GM18526 (cell line): ENCODE results near the gene FZD7.

Experiments used
- POLR2A ChIP-seq: IDR thresholded peaks from 3 replicates; pipeline ENCODE4 v1.6.1; 2011; ENCODE audit not compliant: insufficient read length; ENCODE audit errors: extremely low read depth

Gene FZD7

DNA sequence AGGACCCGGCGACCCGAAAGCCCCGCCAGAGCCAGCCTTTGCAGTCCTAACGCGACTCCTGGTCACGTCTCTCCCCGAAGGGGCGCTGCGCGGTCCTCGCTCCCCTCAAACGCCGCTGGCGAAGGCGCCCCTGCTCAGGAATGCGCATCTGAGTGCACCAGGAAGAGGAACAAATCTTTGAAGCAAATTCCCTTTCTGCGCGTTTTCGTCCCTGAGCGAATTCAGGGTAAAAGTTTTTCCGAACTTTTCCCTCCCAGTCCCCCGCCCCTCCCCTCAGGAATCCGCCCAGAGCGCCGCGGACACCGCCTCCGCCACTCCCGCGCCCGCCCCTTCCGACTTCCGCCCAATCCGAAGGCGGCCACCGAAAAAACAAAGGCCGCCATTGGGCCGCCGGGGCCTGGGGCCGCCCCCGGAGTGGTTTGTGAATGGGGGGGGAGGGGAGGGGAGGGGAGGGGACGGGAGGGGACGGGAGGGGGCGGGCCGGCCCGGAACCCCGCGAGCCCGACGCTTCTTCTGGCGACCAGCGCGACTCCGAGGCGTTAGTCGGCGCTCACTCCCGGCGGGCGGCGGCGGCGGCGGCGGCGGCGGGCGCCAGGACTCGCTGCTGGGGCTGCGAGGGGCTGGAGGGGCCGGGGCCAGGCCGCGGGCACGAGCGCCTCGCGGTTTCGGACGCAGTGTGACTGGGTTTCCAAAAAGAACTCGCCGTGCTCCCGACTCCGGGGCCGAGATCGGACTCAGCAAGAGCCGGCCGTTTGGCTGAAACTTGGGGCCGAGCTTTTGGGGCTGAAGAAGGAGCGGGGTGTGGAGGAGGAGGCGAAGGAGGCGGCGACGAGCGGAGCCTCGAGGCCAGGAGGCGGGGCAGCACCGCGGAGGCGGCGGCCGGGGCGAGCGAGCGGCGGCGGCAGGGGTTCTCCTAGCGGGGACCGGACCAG, at the start of gene FZD7:
TSS of gene FZD7 (plus strand) at position 539 of the 932 bp plus-strand sequence. CDS start 793 bp downstream, outside the sequence.
- TF ChIP-seq POLR2A: peak; percentile 22

DNA sequence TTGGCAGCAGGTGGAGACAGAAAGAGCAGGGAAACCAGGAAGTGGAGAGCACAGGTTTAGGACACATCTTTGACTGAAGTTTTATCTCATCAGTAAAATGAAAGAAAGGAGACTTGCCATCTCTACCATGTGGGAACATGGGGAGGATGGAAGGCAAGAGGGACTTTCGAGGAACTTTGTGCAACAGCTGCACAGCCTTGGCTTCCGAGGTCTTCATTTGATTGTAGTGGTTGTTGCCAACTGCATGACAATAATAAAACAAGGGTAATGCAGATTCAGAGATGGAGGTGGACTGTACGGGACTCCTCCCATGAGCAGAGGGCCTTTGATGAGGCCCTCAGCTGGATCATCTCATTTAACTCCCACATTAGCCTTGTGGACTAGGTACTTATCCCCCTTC, 49.3 kb upstream of the FZD7 start:
- TF ChIP-seq POLR2A: no peak

DNA sequence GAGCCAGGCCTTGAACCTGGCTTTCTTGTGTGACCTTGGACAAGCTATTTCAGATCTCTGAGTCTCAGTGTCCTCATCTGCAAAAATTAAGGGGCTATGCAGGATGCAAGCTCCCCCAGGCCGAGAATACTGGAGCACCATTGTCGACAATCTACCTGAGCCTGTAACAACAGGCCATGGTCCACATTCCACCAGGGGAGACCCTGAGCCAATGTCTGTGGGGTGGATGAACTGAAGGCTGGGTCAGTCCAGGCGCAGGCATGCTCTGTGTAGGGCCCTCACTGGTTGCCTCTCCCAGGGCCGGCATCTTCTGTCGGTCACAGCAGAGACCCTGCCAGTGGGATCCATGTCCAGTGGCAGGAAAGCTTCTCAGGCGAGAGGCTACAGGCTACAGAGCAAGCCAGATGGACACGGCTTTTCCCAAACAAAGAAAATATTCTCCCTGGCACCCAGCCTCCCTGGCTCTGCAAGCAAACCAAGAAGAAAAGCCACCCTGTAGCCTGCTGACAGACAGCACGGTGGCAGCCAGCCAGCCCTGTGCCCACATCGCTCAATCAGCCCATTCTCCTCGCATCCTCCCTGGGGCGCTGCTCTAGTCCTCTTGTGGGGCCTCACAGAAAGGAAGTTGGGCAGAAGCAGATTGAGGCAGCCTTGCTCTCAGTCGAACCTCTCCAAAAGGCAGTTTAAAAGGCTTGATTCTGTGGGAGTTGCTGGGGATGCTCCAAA, 48.7 kb upstream of the FZD7 start:
- no peak for TF ChIP-seq POLR2A

DNA sequence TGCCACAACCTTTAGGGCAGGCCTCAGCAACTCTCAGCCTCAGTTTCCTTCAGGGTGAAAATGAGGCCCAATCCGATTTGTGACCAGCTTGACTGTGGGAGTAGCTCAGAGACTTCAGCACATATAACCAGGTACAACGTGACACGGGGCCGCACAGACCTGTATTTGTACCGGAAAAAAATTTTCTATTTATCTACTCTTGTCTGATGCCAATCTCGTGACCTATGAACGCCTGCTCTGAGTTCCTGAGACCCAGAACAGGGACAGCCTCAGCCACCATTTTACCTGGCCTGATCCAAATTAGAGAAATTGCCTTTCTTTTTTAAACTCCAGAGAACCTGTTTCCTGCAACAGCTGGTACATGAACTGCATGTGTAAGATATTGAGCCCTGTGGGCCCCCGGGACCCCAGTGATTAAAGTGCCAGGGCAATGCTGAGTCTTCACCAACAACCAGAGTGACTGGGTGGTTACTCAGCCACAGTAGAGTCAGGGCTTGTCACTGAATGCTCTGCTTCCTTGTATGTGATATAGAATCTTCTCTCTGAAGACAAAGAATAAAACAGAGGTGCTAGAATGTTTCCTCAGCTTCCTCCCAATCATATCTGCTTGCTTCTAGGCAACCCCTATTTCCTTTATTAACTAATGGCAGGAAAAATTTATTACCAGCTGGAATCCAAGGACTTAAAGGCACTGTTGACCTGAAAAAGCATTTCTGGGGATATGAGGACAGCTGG, 47.8 kb upstream of the FZD7 start:
- no peak for TF ChIP-seq POLR2A

DNA sequence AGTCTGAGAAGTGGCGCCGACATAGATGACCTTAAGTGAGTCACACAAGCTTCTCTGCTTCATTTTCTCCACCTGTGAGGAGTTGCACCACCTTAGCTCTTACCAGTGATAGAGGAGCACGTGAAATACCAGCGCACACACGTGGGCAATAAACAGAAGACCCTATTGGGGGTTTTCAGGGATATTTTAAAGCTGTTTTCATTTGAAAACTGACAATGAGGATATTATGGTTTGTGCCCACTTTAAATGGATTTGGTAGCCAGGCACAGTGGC, 47.3 kb upstream of the FZD7 start:
- no peak for TF ChIP-seq POLR2A

DNA sequence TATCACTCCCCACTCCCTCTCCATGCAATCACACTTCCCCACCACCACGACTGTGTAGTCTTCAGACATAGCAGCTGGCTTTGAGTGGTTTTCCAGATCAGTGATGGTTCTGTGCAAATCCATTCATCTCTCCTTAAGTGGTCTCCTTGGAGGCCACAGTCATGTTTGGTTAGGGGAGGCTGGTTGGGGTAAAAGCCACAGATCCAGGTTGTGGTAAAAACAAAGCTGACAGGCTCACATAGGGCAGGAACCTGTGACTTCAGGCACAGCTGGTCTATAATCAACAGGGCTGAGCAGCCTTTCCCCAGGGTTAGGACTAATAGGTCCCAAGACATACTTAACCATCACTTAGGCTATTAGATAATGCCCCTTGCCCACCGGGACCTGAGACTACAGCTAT, 46.2 kb upstream of the FZD7 start:
- TF ChIP-seq POLR2A: no peak

DNA sequence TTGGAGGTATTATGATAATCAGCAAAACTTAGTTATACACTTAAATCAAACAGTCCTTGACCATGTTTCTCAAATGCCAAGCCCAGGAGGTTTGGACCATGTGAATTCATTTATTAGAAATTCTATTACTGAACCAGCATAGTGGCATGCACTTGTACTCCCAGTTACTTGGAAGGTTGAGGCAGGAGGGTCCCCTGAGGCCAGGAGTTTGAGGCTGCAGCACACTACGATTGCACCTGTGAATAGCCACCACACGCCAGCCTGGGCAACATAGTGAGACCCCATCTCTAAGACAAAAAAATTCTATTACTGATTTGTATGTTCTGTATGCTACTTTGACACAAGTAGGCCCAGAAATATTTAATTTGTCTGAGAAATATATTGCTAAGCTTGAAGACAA, 43.6 kb upstream of the FZD7 start:
- TF ChIP-seq POLR2A: no peak

DNA sequence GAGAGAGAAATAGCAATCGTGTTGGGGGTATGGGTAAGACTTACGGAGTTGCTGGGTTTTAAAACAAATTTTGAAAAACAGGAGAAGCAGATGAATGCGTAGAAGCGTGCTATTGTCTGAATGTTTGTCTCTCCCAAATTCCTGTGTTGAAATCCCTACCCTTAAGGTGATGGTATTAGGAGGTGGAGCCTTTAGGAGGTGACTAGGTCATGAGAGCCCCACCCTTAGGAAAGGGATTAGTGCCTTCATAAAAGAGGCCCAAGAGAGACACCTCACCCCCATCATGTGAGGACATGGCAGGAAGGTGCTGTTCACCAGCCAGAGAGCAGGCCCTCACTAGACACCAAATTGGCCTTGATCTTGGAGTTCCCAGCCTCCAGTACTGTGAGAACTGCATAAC, 40.7 kb upstream of the FZD7 start:
- TF ChIP-seq POLR2A: no peak

DNA sequence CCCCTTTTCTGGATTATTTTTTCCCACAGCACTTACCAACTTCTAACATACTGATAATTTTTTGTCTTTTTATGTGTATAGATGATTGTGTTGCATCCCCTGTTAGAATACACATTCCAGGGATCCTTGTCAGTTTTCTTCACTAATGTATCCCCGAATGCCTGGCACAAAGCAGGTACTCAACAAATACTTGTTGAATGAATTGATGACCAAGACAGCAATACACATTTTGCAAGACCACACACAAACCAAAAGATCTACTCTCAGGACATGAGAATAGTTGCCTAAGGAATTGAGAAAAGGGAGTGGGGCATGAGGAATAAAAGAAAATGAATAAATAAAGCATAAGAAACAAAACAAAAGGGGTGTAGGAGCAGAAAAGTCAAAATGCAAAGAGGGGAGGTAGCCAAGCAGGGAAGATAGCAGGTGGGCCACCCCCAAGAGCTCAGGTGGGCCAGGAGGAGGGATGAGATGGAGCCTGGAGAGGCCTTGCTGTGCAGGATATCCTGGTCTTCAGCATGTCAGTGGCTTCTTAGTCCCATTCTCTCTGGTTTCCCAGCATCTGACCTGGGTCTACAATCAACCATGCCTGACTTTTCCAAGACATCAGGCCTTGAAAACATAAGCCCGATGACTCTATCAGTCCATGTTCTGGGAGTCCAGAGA, 38.5 kb upstream of the FZD7 start:
- no peak for TF ChIP-seq POLR2A

DNA sequence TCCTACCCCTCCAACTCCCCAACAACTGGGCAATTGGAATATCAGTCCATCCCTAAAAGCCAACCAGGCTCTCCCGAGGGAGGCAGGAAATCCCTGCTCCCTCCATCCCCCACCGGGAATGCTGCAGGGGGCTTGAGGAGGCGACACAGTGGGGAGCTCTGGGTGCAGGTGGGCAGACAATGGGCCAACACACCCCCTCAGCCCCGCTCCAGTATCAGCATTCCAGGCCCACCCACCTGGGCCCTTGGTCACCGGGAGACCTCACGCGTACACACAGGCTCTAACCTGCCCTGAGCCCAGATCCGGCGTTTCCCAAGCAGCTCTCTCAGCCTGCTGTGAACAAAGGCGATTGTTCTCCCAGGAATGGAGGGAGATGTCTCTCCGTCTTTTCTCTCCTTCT, 37.6 kb upstream of the FZD7 start:
- TF ChIP-seq POLR2A: no peak

DNA sequence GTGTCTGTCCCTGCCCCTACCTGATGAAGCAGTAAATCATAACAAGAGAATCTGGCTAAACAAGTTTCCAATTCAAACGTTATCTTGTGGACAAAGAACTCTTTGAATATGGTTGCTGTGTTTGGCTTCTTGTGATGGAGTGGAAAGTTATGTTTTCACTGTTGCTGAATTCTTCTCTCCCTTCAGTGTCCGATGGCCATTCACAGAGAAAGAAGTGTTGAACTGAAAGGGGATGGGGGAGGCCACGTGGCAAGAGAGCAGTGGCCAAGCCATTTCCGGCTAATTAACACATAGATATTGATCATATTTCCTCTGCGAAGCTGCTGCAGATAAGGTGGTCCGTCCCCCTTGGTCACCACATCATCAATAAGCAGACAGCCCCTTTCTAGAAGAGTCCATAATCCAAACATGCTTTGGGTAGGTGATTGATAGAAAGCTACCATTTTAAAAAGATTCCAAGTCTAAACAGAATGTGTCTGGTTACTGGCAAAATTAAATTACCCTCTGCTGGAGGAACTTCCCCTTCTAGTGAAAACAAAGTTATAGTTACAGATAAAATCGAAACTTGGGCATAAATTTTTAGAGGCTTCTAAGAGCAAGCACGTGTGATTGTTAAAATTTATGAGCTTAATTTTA, 36.9 kb upstream of the FZD7 start:
- no peak for TF ChIP-seq POLR2A

DNA sequence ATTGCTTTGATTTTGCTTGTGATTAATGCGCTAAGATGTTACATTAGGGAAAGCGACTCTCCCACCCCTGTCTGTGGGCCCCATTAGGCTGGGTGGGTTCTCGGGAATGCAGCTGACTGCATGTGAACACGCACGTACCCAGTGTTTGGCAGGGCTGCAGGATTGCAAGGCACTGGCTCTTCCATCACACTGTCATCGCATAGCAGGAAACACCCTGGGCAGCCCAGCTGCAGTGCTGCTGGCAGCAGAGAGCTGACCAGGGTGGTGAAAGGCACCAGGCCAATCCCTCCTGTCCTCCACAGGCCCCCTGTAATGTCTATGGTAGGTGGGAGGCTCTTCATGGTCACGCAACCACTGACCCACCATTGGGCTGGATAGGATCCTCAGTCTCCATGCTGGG, 34.4 kb upstream of the FZD7 start:
- TF ChIP-seq POLR2A: no peak

DNA sequence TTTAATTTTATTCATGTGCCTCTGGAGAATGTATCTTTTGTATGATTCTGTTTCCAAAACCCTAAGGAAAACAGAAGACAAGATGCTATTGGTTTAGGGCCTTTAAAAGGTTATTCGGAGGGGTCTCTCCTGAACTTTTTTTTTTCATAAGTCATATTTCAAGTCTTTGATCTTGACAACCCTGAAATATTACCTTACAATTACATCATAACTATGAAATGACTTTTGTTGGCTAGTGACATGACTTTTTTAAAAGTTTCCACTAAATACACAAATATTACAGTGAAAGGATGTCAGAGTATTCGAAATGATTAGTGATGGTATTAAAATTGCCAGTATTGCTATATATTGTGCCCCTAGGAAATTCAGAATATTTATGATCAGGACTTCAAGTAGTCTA, 31.8 kb upstream of the FZD7 start:
- no peak for TF ChIP-seq POLR2A

DNA sequence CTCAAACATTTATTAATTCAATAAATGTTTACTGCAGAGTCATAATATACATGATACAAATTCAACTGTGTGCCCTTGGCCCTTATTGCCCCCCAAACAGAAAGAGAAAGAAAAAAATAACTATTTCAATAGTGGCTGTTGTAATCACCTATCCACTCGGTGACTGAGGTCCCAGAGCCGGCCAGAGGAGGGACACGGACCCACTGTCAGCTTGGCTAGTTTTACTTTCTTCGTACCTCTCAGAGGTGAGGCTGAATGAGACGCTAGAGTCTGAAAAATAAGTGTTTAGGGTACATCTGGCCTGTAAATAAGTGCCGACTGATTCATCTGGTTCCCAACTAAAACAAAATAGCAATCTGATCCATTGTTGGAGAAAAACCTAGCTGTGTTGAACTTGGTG, 31.3 kb upstream of the FZD7 start:
- no peak for TF ChIP-seq POLR2A
